WERI-Rb-1 (cell line): ENCODE results near the gene AFF3.
A peak's percentile ranks its signal among the peaks of the same experiment; 100 is the strongest.
"Not testable (repeated sequence)": the region's sequence is repeated elsewhere in the genome, so short reads cannot be mapped to it uniquely, and the experiment has no call there.

ENCODE experiments used
- DNase-seq: peaks from one replicate; pipeline ENCODE4 v3.0.0-alpha.2; 2020
- H3K27ac ChIP-seq: fragments of 250-450 bp; sonication (Bioruptor Pico); 2 replicates; pipeline ENCODE4 v1.5.1; 2020; ENCODE audit warnings: mild to moderate bottlenecking, moderate library complexity
- H3K27me3 ChIP-seq: fragments of 250-450 bp; sonication (Bioruptor Pico); 2 replicates; pipeline ENCODE4 v1.5.1; 2021; ENCODE audit warnings: mild to moderate bottlenecking, low read depth, moderate library complexity; ENCODE audit not compliant: insufficient read depth, severe bottlenecking
- H3K36me3 ChIP-seq: fragments of 250-450 bp; sonication (Bioruptor Pico); 2 replicates; pipeline ENCODE4 v1.5.1; 2020; ENCODE audit warnings: mild to moderate bottlenecking, moderate library complexity
- H3K4me3 ChIP-seq: 2 replicates; pipeline ENCODE4 v1.5.1; 2011; ENCODE audit warnings: low read depth, mild to moderate bottlenecking, control low read depth, low read length
- H3K9me3 ChIP-seq: fragments of 250-450 bp; sonication (Bioruptor Pico); 2 replicates; pipeline ENCODE4 v1.5.1; 2021; ENCODE audit warnings: mild to moderate bottlenecking, moderate library complexity; ENCODE audit not compliant: severe bottlenecking
- TF ChIP-seq, protein P1 (sequence below): IDR thresholded peaks from 2 replicates; pipeline ENCODE4 v1.5.1; 2011; ENCODE audit warnings: low read depth, mild to moderate bottlenecking, control low read depth, inconsistent platforms, low read length

AFF3 gene

GRCh38 chr2:99940963-99941362 lies 201.4 kb downstream of the AFF3 start:
- Histone ChIP-seq H3K27ac (no peak overlapping the region), H3K4me3 (no peak overlapping the region), H3K36me3 (no peaks in the 10 kb centered on the region), H3K9me3 (no peaks in the 10 kb centered on the region), H3K27me3 (no peaks in the 10 kb centered on the region)
- no peak for DNase-seq
- TF ChIP-seq, protein P1, sequence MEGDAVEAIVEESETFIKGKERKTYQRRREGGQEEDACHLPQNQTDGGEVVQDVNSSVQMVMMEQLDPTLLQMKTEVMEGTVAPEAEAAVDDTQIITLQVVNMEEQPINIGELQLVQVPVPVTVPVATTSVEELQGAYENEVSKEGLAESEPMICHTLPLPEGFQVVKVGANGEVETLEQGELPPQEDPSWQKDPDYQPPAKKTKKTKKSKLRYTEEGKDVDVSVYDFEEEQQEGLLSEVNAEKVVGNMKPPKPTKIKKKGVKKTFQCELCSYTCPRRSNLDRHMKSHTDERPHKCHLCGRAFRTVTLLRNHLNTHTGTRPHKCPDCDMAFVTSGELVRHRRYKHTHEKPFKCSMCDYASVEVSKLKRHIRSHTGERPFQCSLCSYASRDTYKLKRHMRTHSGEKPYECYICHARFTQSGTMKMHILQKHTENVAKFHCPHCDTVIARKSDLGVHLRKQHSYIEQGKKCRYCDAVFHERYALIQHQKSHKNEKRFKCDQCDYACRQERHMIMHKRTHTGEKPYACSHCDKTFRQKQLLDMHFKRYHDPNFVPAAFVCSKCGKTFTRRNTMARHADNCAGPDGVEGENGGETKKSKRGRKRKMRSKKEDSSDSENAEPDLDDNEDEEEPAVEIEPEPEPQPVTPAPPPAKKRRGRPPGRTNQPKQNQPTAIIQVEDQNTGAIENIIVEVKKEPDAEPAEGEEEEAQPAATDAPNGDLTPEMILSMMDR, result no peak

DNA sequence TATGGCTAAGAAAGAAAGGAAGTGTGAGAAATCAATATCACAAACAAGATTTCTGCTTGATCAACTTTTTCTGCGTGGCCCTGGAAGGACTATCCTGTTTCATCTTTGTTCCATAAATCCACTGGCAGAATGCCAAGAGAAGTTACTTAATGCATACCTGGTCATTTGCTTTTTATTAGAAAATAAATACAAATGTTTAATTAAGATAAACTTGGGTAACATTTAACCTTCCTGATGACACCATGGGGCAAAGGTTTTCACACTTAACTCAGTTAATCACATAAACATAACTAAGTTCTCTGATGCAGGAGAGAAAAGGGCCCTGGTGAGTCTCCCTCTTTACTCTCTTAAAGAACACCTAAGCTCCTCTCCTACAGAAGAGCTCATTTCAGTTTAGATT lies 203.3 kb downstream of the AFF3 start:
- H3K27me3 ChIP-seq, result no peaks in the 10 kb centered on the region
- H3K27ac ChIP-seq, result no peak overlapping the region
- H3K36me3 ChIP-seq, result no peaks in the 10 kb centered on the region
- no peak overlapping the region for H3K4me3 ChIP-seq
- DNase-seq, result no peak
- no peaks in the 10 kb centered on the region for H3K9me3 ChIP-seq
- TF ChIP-seq, protein P1, result no peak

- DNase-seq, result no peak
- Histone ChIP-seq H3K36me3 (no peaks in the 10 kb centered on the region), H3K9me3 (no peaks in the 10 kb centered on the region), H3K27ac (no peak overlapping the region), H3K27me3 (no peaks in the 10 kb centered on the region), H3K4me3 (no peak overlapping the region)
- TF ChIP-seq, protein P1, result no peak
Measured at GRCh38 chr2:99938250-99938649, 204.1 kb downstream of the AFF3 start.

- DNase-seq, result peak; percentile 73
- H3K27me3 ChIP-seq, result no peaks in the 10 kb centered on the region
- TF ChIP-seq, protein P1, result no peak
- H3K9me3 ChIP-seq, result no peaks in the 10 kb centered on the region
- no peak overlapping the region for H3K27ac ChIP-seq
- H3K4me3 ChIP-seq, result 0 out of 2 replicates have a peak overlapping the region, but pooled peaks have one; percentile 18
- no peaks in the 10 kb centered on the region for H3K36me3 ChIP-seq
Measured at GRCh38 chr2:99936065-99936464, 206.3 kb downstream of the AFF3 start.

DNA sequence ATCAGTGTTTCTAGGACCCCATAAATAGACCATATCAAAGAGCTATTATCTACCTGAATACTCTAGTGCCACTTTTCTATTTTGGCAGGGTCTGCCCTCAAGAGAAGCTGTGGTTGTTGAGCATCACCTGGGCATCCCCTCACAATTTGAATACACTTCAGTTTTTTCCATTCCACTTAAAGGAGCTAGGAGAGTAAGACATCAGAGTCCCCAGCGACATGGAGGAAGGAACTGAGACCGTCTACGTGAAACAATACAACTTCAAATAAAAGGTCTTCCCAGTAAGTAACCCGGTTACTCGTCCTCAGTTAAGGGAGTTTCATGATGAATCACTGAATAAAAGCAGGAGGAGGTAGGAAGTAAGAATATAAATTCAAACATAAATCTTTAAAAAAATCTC lies 206.7 kb downstream of the AFF3 start:
- DNase-seq, result no peak
- Histone ChIP-seq H3K36me3 (no peaks in the 10 kb centered on the region), H3K4me3 (no peak overlapping the region), H3K27me3 (no peaks in the 10 kb centered on the region), H3K27ac (no peak overlapping the region), H3K9me3 (no peaks in the 10 kb centered on the region)
- TF ChIP-seq, protein P1, result no peak

GRCh38 chr2:99933894-99934650 lies 208.3 kb downstream of the AFF3 start:
- no peaks in the 10 kb centered on the region for H3K9me3 ChIP-seq
- no peaks in the 10 kb centered on the region for H3K36me3 ChIP-seq

GRCh38 chr2:99933491-99933890 lies 208.9 kb downstream of the AFF3 start:
- not testable (repeated sequence) for H3K27ac ChIP-seq, DNase-seq, H3K9me3 ChIP-seq, H3K4me3 ChIP-seq, H3K36me3 ChIP-seq, H3K27me3 ChIP-seq

More at GRCh38 chr2:99933894-99934650, 208.3 kb downstream of the AFF3 start:
- Histone ChIP-seq H3K4me3 (no peak overlapping the region), H3K27ac (no peak overlapping the region), H3K27me3 (no peaks in the 10 kb centered on the region)
- no peak for DNase-seq
- TF ChIP-seq, protein P1, result no peak
